Tibial nerve (tissue), 3 donors: ENCODE data around the gene NENF.

Experiments used
- POLR2A ChIP-seq, 2 donors: fragments of 450-650 bp; IDR thresholded peaks; one replicate each; pipeline ENCODE4 v1.6.1; 2017; ENCODE audit warnings: antibody characterized with exemption in 2 of 2, mild to moderate bottlenecking in 2 of 2, moderate library complexity in 2 of 2
- TF ChIP-seq, protein P1 (sequence below), 5 experiments: fragments of 200-600 bp in 3 of 5; fragments of 450-650 bp in 2 of 5; sonication (generic) in 3 of 5; IDR thresholded peaks; one replicate each; pipeline ENCODE4 v1.5.1; 2016 to 2019; ENCODE audit warnings: antibody characterized with exemption in 5 of 5, mild to moderate bottlenecking in 3 of 5, moderate library complexity in 2 of 5

DNA sequence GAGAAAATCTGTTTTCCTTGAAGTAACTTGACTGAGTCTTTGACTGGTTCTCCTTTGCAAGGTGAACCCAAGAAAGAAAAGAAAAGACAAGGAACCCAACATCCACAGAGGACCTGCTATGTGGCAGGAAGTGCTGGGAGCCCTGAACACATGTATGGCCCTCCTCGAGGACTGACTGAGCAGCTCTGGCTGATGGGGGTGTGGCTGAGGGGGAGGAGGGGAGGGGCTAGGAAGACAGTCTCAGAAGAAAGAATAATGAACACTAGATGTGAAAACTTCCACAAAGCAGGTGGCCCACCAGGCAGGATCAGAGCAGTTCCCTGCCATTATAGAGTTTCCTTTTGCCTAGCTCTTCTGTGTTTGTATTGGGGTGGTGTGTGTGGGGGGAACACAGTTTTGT, 26.1 kb downstream of the NENF start:
- no peak for TF ChIP-seq POLR2A (IDR thresholded peaks at IDR 0.05)
- TF ChIP-seq, protein P1, sequence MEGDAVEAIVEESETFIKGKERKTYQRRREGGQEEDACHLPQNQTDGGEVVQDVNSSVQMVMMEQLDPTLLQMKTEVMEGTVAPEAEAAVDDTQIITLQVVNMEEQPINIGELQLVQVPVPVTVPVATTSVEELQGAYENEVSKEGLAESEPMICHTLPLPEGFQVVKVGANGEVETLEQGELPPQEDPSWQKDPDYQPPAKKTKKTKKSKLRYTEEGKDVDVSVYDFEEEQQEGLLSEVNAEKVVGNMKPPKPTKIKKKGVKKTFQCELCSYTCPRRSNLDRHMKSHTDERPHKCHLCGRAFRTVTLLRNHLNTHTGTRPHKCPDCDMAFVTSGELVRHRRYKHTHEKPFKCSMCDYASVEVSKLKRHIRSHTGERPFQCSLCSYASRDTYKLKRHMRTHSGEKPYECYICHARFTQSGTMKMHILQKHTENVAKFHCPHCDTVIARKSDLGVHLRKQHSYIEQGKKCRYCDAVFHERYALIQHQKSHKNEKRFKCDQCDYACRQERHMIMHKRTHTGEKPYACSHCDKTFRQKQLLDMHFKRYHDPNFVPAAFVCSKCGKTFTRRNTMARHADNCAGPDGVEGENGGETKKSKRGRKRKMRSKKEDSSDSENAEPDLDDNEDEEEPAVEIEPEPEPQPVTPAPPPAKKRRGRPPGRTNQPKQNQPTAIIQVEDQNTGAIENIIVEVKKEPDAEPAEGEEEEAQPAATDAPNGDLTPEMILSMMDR (IDR thresholded peaks at IDR 0.05) = no peak
